Neural progenitor cell (in vitro differentiated cells): ENCODE measurements around the gene EVA1A.

Source experiments
- EZH2 ChIP-seq: fragments of 200-600 bp; sonication (generic); IDR thresholded peaks from 2 replicates; pipeline ENCODE4 v1.6.1; 2017; ENCODE audit warnings: antibody characterized with exemption, mild to moderate bottlenecking, moderate library complexity
- TF ChIP-seq, protein P1 (sequence below): fragments of 200-600 bp; sonication (generic); IDR thresholded peaks from 2 replicates; pipeline ENCODE4 v1.5.1; 2017; ENCODE audit warnings: antibody characterized with exemption, mild to moderate bottlenecking

DNA sequence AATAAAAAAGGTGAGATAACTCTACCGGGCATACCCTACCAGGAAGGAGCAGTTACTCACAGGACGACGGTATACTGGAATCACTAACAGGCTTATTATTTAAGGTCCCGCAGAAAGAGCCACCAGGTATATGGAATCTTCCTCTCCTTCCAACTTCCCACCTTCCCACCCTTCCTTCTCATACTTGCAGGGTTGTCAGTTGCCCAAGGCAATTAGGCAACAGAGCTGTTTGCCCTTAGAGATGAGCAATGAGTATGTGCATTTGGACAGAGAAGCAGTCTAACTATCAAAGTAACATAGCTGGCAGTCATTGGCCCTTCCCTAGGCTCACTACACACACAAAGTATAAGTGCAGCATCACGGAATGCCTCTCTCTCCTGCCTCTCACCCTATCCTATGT, 32.1 kb upstream of the EVA1A start:
- TF ChIP-seq, protein P1, sequence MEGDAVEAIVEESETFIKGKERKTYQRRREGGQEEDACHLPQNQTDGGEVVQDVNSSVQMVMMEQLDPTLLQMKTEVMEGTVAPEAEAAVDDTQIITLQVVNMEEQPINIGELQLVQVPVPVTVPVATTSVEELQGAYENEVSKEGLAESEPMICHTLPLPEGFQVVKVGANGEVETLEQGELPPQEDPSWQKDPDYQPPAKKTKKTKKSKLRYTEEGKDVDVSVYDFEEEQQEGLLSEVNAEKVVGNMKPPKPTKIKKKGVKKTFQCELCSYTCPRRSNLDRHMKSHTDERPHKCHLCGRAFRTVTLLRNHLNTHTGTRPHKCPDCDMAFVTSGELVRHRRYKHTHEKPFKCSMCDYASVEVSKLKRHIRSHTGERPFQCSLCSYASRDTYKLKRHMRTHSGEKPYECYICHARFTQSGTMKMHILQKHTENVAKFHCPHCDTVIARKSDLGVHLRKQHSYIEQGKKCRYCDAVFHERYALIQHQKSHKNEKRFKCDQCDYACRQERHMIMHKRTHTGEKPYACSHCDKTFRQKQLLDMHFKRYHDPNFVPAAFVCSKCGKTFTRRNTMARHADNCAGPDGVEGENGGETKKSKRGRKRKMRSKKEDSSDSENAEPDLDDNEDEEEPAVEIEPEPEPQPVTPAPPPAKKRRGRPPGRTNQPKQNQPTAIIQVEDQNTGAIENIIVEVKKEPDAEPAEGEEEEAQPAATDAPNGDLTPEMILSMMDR = no peak
- TF ChIP-seq EZH2 = no peak
